VCaP (cell line): ENCODE data around the gene IGDCC3.

Experiments used
- H3K27ac ChIP-seq: fragments of 450-650 bp; 2 replicates; pipeline ENCODE4 v1.5.1; 2017
- TF ChIP-seq, protein P1 (sequence below): fragments of 450-650 bp; conservative IDR thresholded peaks from 2 replicates; pipeline ENCODE4 v1.5.1; 2017; ENCODE audit warnings: mild to moderate bottlenecking, moderate library complexity

Gene IGDCC3

DNA sequence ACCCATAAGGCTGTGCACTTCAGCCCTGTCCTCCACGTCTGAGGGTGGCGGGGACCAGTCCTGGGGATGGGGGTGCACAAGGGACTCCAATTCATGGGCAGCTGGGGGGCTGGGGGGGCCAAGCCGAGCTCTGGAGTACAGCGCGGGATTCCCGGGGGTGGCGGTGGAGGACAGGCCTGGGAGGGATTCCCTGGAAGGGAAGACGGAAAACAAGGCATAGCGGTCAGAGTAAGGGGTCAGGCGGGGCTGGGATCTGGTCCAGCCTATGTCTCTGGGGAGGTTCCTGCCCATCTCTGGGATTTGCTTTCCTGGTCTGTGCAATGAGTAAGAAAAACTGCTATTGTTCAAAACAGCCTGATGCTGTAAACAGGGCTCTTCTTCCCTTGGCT, 8.1 kb upstream of the IGDCC3 start:
- H3K27ac ChIP-seq: peak overlapping the region; percentile 58; the same call in 1 of the 2 replicates
- TF ChIP-seq, protein P1, sequence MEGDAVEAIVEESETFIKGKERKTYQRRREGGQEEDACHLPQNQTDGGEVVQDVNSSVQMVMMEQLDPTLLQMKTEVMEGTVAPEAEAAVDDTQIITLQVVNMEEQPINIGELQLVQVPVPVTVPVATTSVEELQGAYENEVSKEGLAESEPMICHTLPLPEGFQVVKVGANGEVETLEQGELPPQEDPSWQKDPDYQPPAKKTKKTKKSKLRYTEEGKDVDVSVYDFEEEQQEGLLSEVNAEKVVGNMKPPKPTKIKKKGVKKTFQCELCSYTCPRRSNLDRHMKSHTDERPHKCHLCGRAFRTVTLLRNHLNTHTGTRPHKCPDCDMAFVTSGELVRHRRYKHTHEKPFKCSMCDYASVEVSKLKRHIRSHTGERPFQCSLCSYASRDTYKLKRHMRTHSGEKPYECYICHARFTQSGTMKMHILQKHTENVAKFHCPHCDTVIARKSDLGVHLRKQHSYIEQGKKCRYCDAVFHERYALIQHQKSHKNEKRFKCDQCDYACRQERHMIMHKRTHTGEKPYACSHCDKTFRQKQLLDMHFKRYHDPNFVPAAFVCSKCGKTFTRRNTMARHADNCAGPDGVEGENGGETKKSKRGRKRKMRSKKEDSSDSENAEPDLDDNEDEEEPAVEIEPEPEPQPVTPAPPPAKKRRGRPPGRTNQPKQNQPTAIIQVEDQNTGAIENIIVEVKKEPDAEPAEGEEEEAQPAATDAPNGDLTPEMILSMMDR: peak; percentile 48

DNA sequence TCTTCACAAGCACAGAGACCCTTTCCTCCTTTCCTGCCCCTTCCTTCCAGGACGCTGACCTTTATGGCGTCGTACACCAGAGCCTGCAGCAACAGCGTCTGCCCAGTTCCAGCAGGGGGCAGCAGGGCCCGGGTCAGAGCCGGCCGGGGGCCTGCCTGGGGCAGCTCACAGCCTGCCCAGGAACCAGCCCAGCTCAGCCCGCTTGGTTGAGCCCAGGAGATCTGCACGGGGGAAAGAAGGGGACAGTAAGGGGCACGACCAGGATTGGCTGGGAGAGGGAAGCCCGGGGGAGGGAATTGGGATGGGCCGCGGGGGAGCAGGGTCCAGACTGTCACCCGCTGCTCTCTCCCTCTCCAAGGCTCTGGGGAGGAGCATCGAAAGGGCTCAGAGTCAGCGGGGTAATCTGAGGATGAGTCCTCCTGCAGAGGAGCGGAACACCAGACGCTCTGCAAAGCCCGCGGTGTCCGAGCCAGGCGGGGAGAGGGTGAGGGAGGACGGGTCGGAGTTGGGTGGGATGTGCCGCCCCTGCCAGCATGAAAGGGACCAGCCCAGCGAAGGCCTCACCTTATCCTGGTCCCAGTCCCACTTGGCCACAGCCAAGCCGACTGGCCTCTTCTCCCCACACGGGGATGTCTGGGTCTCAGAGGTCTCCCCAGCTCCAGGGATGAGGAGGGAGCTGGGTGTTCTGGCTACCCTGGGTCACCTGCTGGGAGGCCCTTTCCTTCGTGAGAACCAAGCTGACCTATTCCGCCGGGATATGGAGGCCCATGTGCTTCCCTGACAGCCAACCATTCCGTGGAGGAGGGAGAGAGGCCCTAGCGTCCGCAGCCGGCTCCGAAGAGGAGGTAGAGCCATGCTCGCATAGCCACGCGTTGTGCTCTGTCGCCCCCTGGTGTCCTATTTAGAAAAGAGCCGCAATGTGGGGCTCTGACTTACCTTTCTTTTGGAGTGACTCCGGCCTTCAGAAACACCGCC, 7.4 kb upstream of the IGDCC3 start:
- TF ChIP-seq, protein P1: peak; percentile 91
- H3K27ac ChIP-seq: peak overlapping the region; percentile 58; the same call in 1 of the 2 replicates

DNA sequence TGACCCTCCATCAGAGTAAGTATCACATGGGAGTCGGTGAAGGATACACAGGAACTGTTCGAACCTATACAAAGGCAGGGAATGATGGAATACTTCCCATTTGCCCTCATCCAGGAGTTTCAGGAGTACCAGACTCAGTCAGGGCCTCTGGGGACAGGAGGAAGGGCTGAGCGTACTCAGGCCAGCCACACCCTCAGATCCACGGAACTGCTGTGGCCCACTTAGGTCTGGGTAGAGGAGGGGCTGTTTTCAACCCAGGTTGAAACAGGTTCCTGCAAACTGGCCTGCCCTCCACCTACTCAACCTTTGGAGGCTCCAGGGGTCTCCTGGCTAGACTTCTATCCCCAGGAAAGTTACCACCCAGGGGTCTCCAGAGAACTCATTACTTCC, 6.7 kb upstream of the IGDCC3 start:
- TF ChIP-seq, protein P1: no peak
- H3K27ac ChIP-seq: no peak overlapping the region

DNA sequence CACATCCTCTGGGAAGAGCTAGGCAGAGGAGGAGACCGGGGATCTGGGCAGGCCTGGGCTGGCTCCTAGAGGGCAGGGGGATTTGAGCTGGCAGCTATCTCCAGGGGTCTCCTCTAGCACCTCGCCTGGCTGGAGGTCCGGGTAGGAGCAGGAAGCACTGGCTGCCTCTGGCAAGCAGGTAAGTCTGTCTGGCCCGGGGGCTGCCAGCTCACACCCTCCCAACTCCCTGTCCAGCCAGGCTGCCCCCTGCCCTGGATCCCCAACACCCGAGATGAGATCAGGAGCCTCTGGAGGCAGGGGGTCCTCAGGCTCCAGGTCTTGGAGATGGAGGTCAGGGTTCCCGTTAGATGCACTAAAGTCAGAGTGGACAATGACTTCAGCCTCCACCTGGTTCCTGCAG, 6.2 kb upstream of the IGDCC3 start:
- H3K27ac ChIP-seq: no peak overlapping the region
- TF ChIP-seq, protein P1: no peak

DNA sequence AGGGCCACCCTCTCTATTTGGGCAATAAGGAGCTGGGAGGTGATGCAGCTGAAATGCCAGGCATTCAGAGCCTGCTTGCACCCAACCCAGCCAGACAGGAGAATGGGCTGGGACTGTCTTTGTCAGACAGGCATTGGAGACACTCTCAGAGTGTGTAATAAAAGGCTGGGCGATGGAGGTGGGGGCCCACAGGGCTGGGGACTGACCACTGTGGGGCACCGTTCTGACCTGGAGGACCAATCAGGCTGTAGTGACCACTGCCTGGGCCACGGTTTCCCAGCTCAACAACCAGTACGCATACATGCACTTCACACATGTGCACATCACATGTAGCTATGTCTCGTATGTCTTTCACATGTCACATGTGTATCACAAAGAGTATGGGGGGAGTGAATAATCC, 5.7 kb upstream of the IGDCC3 start:
- H3K27ac ChIP-seq: no peak overlapping the region
- TF ChIP-seq, protein P1: no peak

DNA sequence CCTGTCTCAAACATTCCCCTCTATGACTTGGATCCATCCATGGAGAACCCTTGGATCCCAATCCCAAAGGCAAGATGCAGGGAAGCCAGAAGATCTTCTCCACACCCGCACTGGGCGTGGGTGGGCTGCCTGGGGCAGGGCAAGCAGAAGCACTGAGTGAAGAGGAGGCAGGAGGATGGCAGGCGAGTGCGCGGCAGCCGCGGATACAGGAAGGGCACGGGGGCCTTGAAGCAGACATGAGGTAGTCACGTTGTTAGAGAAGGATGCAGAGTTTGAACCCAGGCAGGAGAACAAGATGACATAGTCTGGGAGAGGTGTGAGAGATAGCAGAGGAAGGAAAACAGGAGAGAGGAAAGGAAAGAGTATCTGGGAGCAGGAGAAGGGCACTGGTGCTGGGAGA, 5.1 kb upstream of the IGDCC3 start:
- no peak overlapping the region for H3K27ac ChIP-seq
- TF ChIP-seq, protein P1: no peak

DNA sequence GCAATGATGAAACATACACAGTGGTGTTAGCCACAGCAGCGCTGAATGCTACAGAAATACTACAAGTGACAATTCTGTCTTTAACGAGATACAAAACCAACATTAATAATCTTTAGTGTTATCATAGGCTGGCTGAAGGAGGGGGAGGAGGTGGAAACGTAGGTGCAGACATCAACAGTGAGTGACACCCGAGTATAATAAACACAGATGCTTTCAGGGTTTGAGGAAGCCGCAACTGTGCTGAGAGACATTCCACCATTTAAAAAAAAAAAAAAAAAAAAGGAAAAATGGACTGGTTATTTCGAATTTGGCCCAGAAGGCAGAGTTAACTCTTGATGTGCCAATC, 4.3 kb upstream of the IGDCC3 start:
- TF ChIP-seq, protein P1: no peak
- no peak overlapping the region for H3K27ac ChIP-seq
